ENCODE data around the gene ZKSCAN5. TPM values are rescaled to one million over a fixed set of nuclear protein-coding genes. Genes with fewer than 3 reads are reported as not detected.
"Not testable (repeated sequence)": the region's sequence is repeated elsewhere in the genome, so short reads cannot be mapped to it uniquely, and the experiment has no call there.

Gene ZKSCAN5
- total RNA-seq, 1 experiment from 2014 or later, result 9.4 TPM

- no peak for DNase-seq
- Histone ChIP-seq H3K36me3 (peaks cover 58% of the 10 kb centered on the region), H3K27me3 (no peaks in the 10 kb centered on the region), H3K4me3 (no peak overlapping the region), H3K9me3 (no peaks in the 10 kb centered on the region)
These were observed 56.6 kb downstream of the ZKSCAN5 start for GRCh38 chr7:99560834-99561736.

- Histone ChIP-seq H3K9me3 (no peaks in the 10 kb centered on the region), H3K27me3 (no peaks in the 10 kb centered on the region), H3K4me3 (no peak overlapping the region), H3K36me3 (peaks cover 58% of the 10 kb centered on the region)
- DNase-seq, result no peak
These were observed 57.2 kb downstream of the ZKSCAN5 start for GRCh38 chr7:99561737-99562051.

GRCh38 chr7:99562114-99562784, 57.8 kb downstream of the ZKSCAN5 start:
- Histone ChIP-seq H3K4me3 (peak overlapping the region; percentile 4; the same call in 1 of the 2 replicates), H3K9me3 (no peaks in the 10 kb centered on the region), H3K27me3 (no peaks in the 10 kb centered on the region), H3K36me3 (peaks cover 54% of the 10 kb centered on the region)
- DNase-seq, result no peak

GRCh38 chr7:99562832-99563231, 58.4 kb downstream of the ZKSCAN5 start:
- peak; percentile 81 for DNase-seq
- Histone ChIP-seq H3K4me3 (peak overlapping the region; percentile 4; the same call in 1 of the 2 replicates), H3K27me3 (no peaks in the 10 kb centered on the region), H3K36me3 (peaks cover 54% of the 10 kb centered on the region), H3K9me3 (no peaks in the 10 kb centered on the region)

GRCh38 chr7:99563650-99564049, 59.2 kb downstream of the ZKSCAN5 start:
- Histone ChIP-seq H3K36me3 (peaks cover 55% of the 10 kb centered on the region), H3K27me3 (no peaks in the 10 kb centered on the region), H3K4me3 (no peak overlapping the region), H3K9me3 (no peaks in the 10 kb centered on the region)
- DNase-seq, result peak; percentile 80

- not testable (repeated sequence) for DNase-seq, H3K9me3 ChIP-seq, H3K27me3 ChIP-seq, H3K4me3 ChIP-seq
- peaks cover 59% of the 10 kb centered on the region for H3K36me3 ChIP-seq
These were observed 64.3 kb downstream of the ZKSCAN5 start for GRCh38 chr7:99568770-99569169.

- Histone ChIP-seq H3K9me3 (no peaks in the 10 kb centered on the region), H3K27me3 (no peaks in the 10 kb centered on the region), H3K4me3 (no peak overlapping the region), H3K36me3 (peaks cover 40% of the 10 kb centered on the region)
- DNase-seq, result no peak
These were observed 67.3 kb downstream of the ZKSCAN5 start for GRCh38 chr7:99571768-99572167.

GRCh38 chr7:99573257-99573656, 68.8 kb downstream of the ZKSCAN5 start:
- DNase-seq, result no peak
- H3K27me3 ChIP-seq, result no peaks in the 10 kb centered on the region
- no peak overlapping the region for H3K4me3 ChIP-seq
- peaks cover 40% of the 10 kb centered on the region for H3K36me3 ChIP-seq
- H3K9me3 ChIP-seq, result no peaks in the 10 kb centered on the region

GRCh38 chr7:99576251-99576650, 71.8 kb downstream of the ZKSCAN5 start:
- H3K4me3 ChIP-seq, result no peak overlapping the region
- no peaks in the 10 kb centered on the region for H3K27me3 ChIP-seq
- peaks cover 28% of the 10 kb centered on the region for H3K36me3 ChIP-seq
- DNase-seq, result no peak
- H3K9me3 ChIP-seq, result no peaks in the 10 kb centered on the region

GRCh38 chr7:99579281-99579955, 75.0 kb downstream of the ZKSCAN5 start:
- Histone ChIP-seq H3K27me3 (no peaks in the 10 kb centered on the region), H3K36me3 (peaks cover 4% of the 10 kb centered on the region), H3K4me3 (no peak overlapping the region), H3K9me3 (no peaks in the 10 kb centered on the region)
- no peak for DNase-seq

- H3K9me3 ChIP-seq, result no peaks in the 10 kb centered on the region
- H3K4me3 ChIP-seq, result peak overlapping the region; percentile 20; the same call in 1 of the 2 replicates
- H3K36me3 ChIP-seq, result no peaks in the 10 kb centered on the region; the same call in 1 of the 2 replicates
- H3K27me3 ChIP-seq, result no peaks in the 10 kb centered on the region; the same call in 1 of the 2 replicates
- no peak for DNase-seq
These were observed 75.7 kb downstream of the ZKSCAN5 start for GRCh38 chr7:99579956-99580777.

GRCh38 chr7:99580778-99581332, 76.4 kb downstream of the ZKSCAN5 start:
- H3K4me3 ChIP-seq, H3K36me3 ChIP-seq, H3K9me3 ChIP-seq, H3K27me3 ChIP-seq, DNase-seq: not testable (repeated sequence)

Other genes with a start within 250 kb of the ZKSCAN5 start
- not detected in 2 replicates for gene MYH16, start 231.8 kb upstream of the ZKSCAN5 start, total RNA-seq (2014; rRNA removed; shearing (Covaris generic); ENCODE audit: low replicate concordance)
- 75.8 and 89.8 TPM in 2 replicates for gene ARPC1A, start 178.8 kb upstream of the ZKSCAN5 start, total RNA-seq (2014; rRNA removed; shearing (Covaris generic); ENCODE audit: low replicate concordance)
- 164 and 230 TPM in 2 replicates for gene ARPC1B, start 129.9 kb upstream of the ZKSCAN5 start, total RNA-seq (2014; rRNA removed; shearing (Covaris generic); ENCODE audit: low replicate concordance)
- gene PDAP1, start 96.1 kb upstream of the ZKSCAN5 start, total RNA-seq (2014; rRNA removed; shearing (Covaris generic); ENCODE audit: low replicate concordance), result 156 and 207 TPM in 2 replicates
- gene BUD31, start 95.7 kb upstream of the ZKSCAN5 start, total RNA-seq (2014; rRNA removed; shearing (Covaris generic); ENCODE audit: low replicate concordance), result 52.0 and 69.0 TPM in 2 replicates
- 6.9 and 7.3 TPM in 2 replicates for gene PTCD1, start 65.9 kb upstream of the ZKSCAN5 start, total RNA-seq (2014; rRNA removed; shearing (Covaris generic); ENCODE audit: low replicate concordance)
- gene CPSF4, start 65.7 kb upstream of the ZKSCAN5 start, total RNA-seq (2014; rRNA removed; shearing (Covaris generic); ENCODE audit: low replicate concordance), result 9.3 and 15.3 TPM in 2 replicates
- 1,206 and 1,207 TPM in 2 replicates for gene ATP5MF, start 38.5 kb upstream of the ZKSCAN5 start, total RNA-seq (2014; rRNA removed; shearing (Covaris generic); ENCODE audit: low replicate concordance)
- 4.2 and 5.0 TPM in 2 replicates for gene ZNF789, start 31.8 kb upstream of the ZKSCAN5 start, total RNA-seq (2014; rRNA removed; shearing (Covaris generic); ENCODE audit: low replicate concordance)
- 10.4 and 13.3 TPM in 2 replicates for gene ZNF394, start 4.4 kb upstream of the ZKSCAN5 start, total RNA-seq (2014; rRNA removed; shearing (Covaris generic); ENCODE audit: low replicate concordance)
- gene FAM200A, start 47.5 kb downstream of the ZKSCAN5 start, total RNA-seq (2014; rRNA removed; shearing (Covaris generic); ENCODE audit: low replicate concordance), result 0.72 and 5.1 TPM in 2 replicates
- 23.1 and 36.7 TPM in 2 replicates for gene ZNF655, start 54.0 kb downstream of the ZKSCAN5 start, total RNA-seq (2014; rRNA removed; shearing (Covaris generic); ENCODE audit: low replicate concordance)
- gene TMEM225B, start 93.6 kb downstream of the ZKSCAN5 start, total RNA-seq (2014; rRNA removed; shearing (Covaris generic); ENCODE audit: low replicate concordance), result not detected in 2 replicates
- gene ZSCAN25, start 112.3 kb downstream of the ZKSCAN5 start, total RNA-seq (2014; rRNA removed; shearing (Covaris generic); ENCODE audit: low replicate concordance), result 3.8 and 3.9 TPM in 2 replicates
- not detected in 2 replicates for gene CYP3A5, start 175.3 kb downstream of the ZKSCAN5 start, total RNA-seq (2014; rRNA removed; shearing (Covaris generic); ENCODE audit: low replicate concordance)
- gene CYP3A7, start 230.5 kb downstream of the ZKSCAN5 start, total RNA-seq (2014; rRNA removed; shearing (Covaris generic); ENCODE audit: low replicate concordance), result not detected in 2 replicates